ENCODE results near the gene SNRPB. TPM values are rescaled to one million over a fixed set of nuclear protein-coding genes. Genes with fewer than 3 reads are reported as not detected.

The SNRPB gene
- total RNA-seq, 1 experiment from 2014 or later, result 462 TPM

DNA sequence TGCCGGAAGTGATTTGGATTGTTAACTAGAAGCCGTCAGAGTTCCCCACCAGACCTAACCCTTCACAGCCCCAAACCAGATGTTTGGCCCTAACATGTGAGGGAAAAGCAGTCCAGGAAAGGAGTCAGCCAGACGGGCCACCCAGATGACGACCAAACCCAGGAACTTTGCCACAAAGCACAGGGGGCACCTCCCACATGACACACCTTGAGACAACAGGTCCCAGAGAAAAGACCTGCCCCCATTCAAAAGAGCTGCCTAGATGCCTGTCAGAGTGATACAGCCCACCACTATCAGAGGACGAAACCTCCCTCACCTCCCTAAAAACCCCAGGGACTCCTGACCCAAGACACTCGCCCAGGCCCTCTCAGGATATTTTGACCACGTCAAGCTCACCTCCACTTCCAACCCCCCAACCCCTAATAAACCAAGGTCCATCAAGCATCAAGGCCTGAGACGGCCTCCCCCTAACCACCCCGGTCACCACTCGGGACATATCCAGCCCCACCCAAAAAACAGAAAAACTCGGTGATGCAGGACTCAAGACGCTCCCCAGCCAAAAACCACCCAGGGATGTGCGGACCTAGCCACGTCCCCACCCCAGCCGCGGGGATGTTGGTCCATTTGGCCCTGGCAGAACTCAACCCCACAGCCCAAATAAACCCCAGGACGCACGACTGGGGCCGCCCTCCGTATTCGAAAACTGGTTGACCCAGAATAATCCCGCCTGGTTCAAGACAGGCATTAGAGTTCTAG, 37.5 kb upstream of the SNRPB start:
- peak overlapping the region; percentile 95 to 99 for H3K4me3 Mint-ChIP-seq
- peaks cover 37% of the 10 kb centered on the region for H3K27me3 ChIP-seq (ENCODE audit: insufficient read depth, low read length)
- no peak overlapping the region for H2BK12ac ChIP-seq (ENCODE audit: insufficient read length, low read depth, low read length)
- H3K9me3 Mint-ChIP-seq, result peaks cover 0 to 7% of the 10 kb centered on the region in 2 experiments; a peak in 1 of 5 replicates
- H3K23ac ChIP-seq (ENCODE audit: insufficient read length, low read depth, low read length), result no peak overlapping the region
- H4K8ac ChIP-seq (replicated peaks; ENCODE audit: insufficient read length, low read depth, low read length), result no peak overlapping the region
- TF ChIP-seq, protein P1, sequence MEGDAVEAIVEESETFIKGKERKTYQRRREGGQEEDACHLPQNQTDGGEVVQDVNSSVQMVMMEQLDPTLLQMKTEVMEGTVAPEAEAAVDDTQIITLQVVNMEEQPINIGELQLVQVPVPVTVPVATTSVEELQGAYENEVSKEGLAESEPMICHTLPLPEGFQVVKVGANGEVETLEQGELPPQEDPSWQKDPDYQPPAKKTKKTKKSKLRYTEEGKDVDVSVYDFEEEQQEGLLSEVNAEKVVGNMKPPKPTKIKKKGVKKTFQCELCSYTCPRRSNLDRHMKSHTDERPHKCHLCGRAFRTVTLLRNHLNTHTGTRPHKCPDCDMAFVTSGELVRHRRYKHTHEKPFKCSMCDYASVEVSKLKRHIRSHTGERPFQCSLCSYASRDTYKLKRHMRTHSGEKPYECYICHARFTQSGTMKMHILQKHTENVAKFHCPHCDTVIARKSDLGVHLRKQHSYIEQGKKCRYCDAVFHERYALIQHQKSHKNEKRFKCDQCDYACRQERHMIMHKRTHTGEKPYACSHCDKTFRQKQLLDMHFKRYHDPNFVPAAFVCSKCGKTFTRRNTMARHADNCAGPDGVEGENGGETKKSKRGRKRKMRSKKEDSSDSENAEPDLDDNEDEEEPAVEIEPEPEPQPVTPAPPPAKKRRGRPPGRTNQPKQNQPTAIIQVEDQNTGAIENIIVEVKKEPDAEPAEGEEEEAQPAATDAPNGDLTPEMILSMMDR (conservative IDR thresholded peaks at IDR 0.05), result no peak
- H2AFZ ChIP-seq (ENCODE audit: low read length), result no peak overlapping the region
- no peak overlapping the region for H2BK20ac ChIP-seq (ENCODE audit: low read depth, low read length, poor library complexity, severe bottlenecking)
- peak overlapping the region; percentile 78 for H3K4me2 ChIP-seq (ENCODE audit: insufficient read depth, insufficient read length, low read length)
- H3K14ac ChIP-seq (ENCODE audit: insufficient read depth, low read length), result no peak overlapping the region; the same call in 1 of the 2 replicates
- H3K9me3 ChIP-seq (ENCODE audit: control insufficient read depth, low read depth, low read length), result no peaks in the 10 kb centered on the region
- H3T11ph ChIP-seq (ENCODE audit: low read length), result no peak overlapping the region
- no peak overlapping the region for H4K5ac ChIP-seq (ENCODE audit: insufficient read length, low read depth, low read length)
- no peak for DNase-seq
- H3K27ac Mint-ChIP-seq, result no peak overlapping the region
- no peaks in the 10 kb centered on the region for H4K20me1 ChIP-seq (ENCODE audit: control insufficient read depth, insufficient read depth, insufficient read length)
- H3K4ac ChIP-seq (ENCODE audit: low read depth, low read length), result no peak overlapping the region
- peaks cover 12% of the 10 kb centered on the region for H3K23me2 ChIP-seq (ENCODE audit: insufficient read length, low read depth, low read length, poor library complexity, severe bottlenecking)
- no peak overlapping the region for H2BK120ac ChIP-seq (ENCODE audit: low read depth, low read length, poor library complexity, severe bottlenecking)
- no peak overlapping the region for H3K9ac ChIP-seq (ENCODE audit: extremely low read depth, insufficient read length, low read length)
- H3K56ac ChIP-seq (ENCODE audit: insufficient read length, low read depth, low read length), result no peak overlapping the region
- H3K27ac ChIP-seq (ENCODE audit: insufficient read length, low read depth, low read length), result no peak overlapping the region
- no peaks in the 10 kb centered on the region for H3K79me1 ChIP-seq (ENCODE audit: insufficient read depth, low read depth, low read length, poor library complexity, severe bottlenecking)
- H4K91ac ChIP-seq (ENCODE audit: insufficient read length, low read depth, low read length), result no peak overlapping the region
- no peak overlapping the region for H2AK5ac ChIP-seq (ENCODE audit: insufficient read length, low read length)
- H2BK5ac ChIP-seq (ENCODE audit: insufficient read length, low read length), result no peak overlapping the region
- H3K4me1 Mint-ChIP-seq, result peaks cover 11 to 13% of the 10 kb centered on the region in 2 experiments
- H3K18ac ChIP-seq (ENCODE audit: insufficient read length, low read depth, low read length), result no peak overlapping the region
- no peaks in the 10 kb centered on the region for H3K4me1 ChIP-seq (ENCODE audit: insufficient read depth, low read length)
- no peaks in the 10 kb centered on the region for H3K79me2 ChIP-seq (ENCODE audit: insufficient read depth, low read length)
- no peak overlapping the region for H2BK15ac ChIP-seq (ENCODE audit: low read depth, low read length)
- H3K36me3 Mint-ChIP-seq (ENCODE audit: insufficient read depth in 1 of 3, low read depth in 3 of 3), result no peaks in the 10 kb centered on the region
- H3K27me3 Mint-ChIP-seq (ENCODE audit: low read depth), result peaks cover 60% of the 10 kb centered on the region
- no CpG with 5 or more reads among the region's 22 CpGs for WGBS (ENCODE audit: extremely low coverage, insufficient read length, low lambda C conversion rate)
